GM12874 (cell line): ENCODE measurements around the gene TMEM170B.

ENCODE experiments used
- TF ChIP-seq, protein P1 (sequence below): IDR thresholded peaks from 2 replicates; pipeline ENCODE4 v1.5.1; 2011; ENCODE audit warnings: low read depth, mild to moderate bottlenecking, control low read depth, low read length, moderate library complexity; ENCODE audit not compliant: insufficient read depth

The TMEM170B gene

GRCh38 chr6:11593096-11593495 lies 55.5 kb downstream of the TMEM170B start:
- TF ChIP-seq, protein P1, sequence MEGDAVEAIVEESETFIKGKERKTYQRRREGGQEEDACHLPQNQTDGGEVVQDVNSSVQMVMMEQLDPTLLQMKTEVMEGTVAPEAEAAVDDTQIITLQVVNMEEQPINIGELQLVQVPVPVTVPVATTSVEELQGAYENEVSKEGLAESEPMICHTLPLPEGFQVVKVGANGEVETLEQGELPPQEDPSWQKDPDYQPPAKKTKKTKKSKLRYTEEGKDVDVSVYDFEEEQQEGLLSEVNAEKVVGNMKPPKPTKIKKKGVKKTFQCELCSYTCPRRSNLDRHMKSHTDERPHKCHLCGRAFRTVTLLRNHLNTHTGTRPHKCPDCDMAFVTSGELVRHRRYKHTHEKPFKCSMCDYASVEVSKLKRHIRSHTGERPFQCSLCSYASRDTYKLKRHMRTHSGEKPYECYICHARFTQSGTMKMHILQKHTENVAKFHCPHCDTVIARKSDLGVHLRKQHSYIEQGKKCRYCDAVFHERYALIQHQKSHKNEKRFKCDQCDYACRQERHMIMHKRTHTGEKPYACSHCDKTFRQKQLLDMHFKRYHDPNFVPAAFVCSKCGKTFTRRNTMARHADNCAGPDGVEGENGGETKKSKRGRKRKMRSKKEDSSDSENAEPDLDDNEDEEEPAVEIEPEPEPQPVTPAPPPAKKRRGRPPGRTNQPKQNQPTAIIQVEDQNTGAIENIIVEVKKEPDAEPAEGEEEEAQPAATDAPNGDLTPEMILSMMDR: no peak

GRCh38 chr6:11595903-11596302 lies 58.4 kb downstream of the TMEM170B start:
- TF ChIP-seq, protein P1: peak; percentile 22; the same call in 1 of the 2 replicates

DNA sequence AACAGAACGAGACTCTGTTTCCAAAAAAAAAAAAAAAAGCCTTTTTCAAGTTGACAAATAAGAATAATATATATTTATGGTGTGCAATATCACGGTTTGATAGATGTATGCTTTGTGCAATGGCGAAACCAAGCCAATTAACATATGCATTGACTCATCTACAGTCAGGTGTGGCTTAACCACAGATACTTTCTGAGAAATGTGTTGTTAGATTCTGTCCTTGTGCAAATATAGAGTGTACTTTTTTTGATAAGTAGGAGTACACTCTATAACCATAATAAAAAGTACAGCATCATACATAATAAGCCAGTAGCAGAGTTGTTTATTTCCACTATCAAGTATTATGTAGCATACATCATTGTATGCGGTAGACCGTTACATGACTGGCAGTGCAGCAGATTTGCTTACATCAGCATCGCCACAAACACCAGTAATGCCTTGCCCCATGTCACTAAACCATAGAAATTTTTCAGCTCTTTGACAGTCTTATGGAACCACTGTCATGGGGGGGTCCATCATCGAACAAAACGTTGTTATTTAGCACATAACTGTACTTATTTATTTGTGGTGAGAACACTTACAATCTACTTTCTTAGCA lies 59.2 kb downstream of the TMEM170B start:
- TF ChIP-seq, protein P1: no peak

DNA sequence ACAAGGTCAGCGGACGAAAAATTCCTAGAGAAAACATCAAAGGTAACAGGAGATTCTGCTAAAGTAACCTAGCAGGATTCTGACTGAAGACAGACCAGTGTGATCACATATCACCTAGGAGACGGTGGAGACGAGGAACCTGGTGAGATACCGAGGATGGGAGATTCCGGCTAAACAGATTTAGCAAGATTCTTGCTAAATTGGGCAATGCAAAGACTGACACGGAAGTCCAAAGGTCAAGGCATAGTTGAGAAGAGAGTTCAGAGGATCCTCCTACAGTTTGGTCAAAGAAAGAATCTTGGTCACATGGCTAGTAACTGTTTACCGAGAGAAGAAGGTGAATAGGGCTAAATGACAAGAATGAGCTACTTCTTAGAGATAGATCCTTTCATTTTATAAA lies 61.1 kb downstream of the TMEM170B start:
- TF ChIP-seq, protein P1: no peak

DNA sequence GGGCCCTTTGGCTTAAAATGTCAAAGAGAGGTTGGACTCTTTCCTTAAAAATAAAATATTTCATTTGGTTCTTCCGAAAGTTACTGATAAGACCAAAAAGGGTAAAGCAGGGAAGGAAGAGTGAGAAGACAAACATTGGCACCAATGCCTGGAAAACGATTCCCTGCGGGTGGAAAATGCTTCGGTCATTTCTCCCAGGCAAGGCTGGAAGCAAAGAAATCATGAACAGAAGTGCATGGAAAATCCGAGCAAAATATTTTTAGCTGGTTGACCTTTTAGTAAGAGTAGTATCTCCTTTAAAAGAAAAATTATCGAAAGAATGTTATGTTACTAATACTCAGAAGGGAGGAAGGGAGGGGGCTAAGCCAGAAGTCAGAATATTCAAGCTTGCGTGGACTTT lies 62.7 kb downstream of the TMEM170B start:
- TF ChIP-seq, protein P1: no peak

GRCh38 chr6:11601776-11602605 lies 64.4 kb downstream of the TMEM170B start:
- TF ChIP-seq, protein P1: no peak

- TF ChIP-seq, protein P1: no peak
Observed at GRCh38 chr6:11604215-11604614, 66.7 kb downstream of the TMEM170B start.
